PFSK-1 (cell line): ENCODE data around the gene ISG20L2.

ENCODE experiments used
- SIN3A ChIP-seq: IDR thresholded peaks from 2 replicates; pipeline ENCODE4 v1.6.1; 2012; ENCODE audit warnings: mild to moderate bottlenecking, low read length, moderate library complexity, borderline replicate concordance; ENCODE audit not compliant: insufficient read depth
- TAF1 ChIP-seq: IDR thresholded peaks from 2 replicates; pipeline ENCODE4 v1.6.1; 2012; ENCODE audit warnings: low read length, control low read depth, borderline replicate concordance; ENCODE audit not compliant: insufficient read depth

- TF ChIP-seq SIN3A (no peak), TAF1 (no peak)
These were observed 31.8 kb downstream of the ISG20L2 start for GRCh38 chr1:156696755-156697154.
